AG04450 (cell line): Measurements from ENCODE around the gene DESI2. TPM values are rescaled to one million over a fixed set of nuclear protein-coding genes. Genes with fewer than 3 reads are reported as not detected.

Source experiments
- CTCF ChIA-PET: fragments of 300-600, 350-600 bp; formaldehyde crosslinking; extraction: SDS; loops from one replicate; lab custom pipeline; 2022; ENCODE audit warnings: antibody characterized with exemption, inconsistent platforms; lab: Charles Lee
- POLR2A ChIA-PET: fragments of 350-600 bp; formaldehyde crosslinking; extraction: SDS; loops from one replicate; lab custom pipeline; 2021; ENCODE audit warnings: antibody characterized with exemption, inconsistent platforms; lab: Yijun Ruan, JAX
- DNase-seq: peaks from one replicate; pipeline ENCODE4 v3.0.0-alpha.2; 2011; ENCODE audit warnings: low read depth, low spot score
- H3K27ac ChIP-seq: one replicate; pipeline ENCODE4 v1.5.1; 2012; ENCODE audit warnings: low read depth, low read length, control low read depth
- H3K27me3 ChIP-seq: one replicate; pipeline ENCODE4 v1.6.0; 2012; ENCODE audit warnings: low read length; ENCODE audit not compliant: control insufficient read depth, insufficient read depth
- H3K4me3 ChIP-seq: 2 replicates; pipeline ENCODE4 v1.5.1; 2011; ENCODE audit warnings: mild to moderate bottlenecking, low read depth, low read length, control low read depth
- H3K9me3 ChIP-seq: 2 replicates; pipeline ENCODE4 v1.5.1; 2012; ENCODE audit warnings: low read length; ENCODE audit not compliant: control insufficient read depth, insufficient read depth
- polyA plus RNA-seq: library from polyadenylated mRNA; depleted of rRNA; stranded (reverse); fragments of >200 nt; gene quantifications from 2 replicates; pipeline ENCODE4 v1.2.3, GENCODE V29; 2011
- TF ChIP-seq, protein P1 (sequence below): IDR thresholded peaks from 2 replicates; pipeline ENCODE4 v1.5.1; 2011; ENCODE audit warnings: low read depth, low read length, control low read depth, inconsistent platforms

DESI2 gene
- polyA plus RNA-seq, 1 experiment, result 60.2 TPM

- Histone ChIP-seq H3K9me3 (no peaks in the 10 kb centered on the region), H3K27me3 (peaks cover 11% of the 10 kb centered on the region), H3K4me3 (no peak overlapping the region), H3K27ac (no peak overlapping the region)
- ChIA-PET POLR2A (no interaction called here), CTCF (interaction anchor here (0.6 to 1.6 kb wide), 2 partner anchors 13 to 34 kb away, joined by 3 to 4 read pairs; no protein-coding TSS in a partner anchor)
- TF ChIP-seq, protein P1, sequence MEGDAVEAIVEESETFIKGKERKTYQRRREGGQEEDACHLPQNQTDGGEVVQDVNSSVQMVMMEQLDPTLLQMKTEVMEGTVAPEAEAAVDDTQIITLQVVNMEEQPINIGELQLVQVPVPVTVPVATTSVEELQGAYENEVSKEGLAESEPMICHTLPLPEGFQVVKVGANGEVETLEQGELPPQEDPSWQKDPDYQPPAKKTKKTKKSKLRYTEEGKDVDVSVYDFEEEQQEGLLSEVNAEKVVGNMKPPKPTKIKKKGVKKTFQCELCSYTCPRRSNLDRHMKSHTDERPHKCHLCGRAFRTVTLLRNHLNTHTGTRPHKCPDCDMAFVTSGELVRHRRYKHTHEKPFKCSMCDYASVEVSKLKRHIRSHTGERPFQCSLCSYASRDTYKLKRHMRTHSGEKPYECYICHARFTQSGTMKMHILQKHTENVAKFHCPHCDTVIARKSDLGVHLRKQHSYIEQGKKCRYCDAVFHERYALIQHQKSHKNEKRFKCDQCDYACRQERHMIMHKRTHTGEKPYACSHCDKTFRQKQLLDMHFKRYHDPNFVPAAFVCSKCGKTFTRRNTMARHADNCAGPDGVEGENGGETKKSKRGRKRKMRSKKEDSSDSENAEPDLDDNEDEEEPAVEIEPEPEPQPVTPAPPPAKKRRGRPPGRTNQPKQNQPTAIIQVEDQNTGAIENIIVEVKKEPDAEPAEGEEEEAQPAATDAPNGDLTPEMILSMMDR, result no peak
- no peak for DNase-seq
Observed at GRCh38 chr1:244634546-244634945, 18.4 kb upstream of the DESI2 start.

- POLR2A ChIA-PET, result no interaction called here
- Histone ChIP-seq H3K27me3 (peaks cover 11% of the 10 kb centered on the region), H3K27ac (no peak overlapping the region), H3K4me3 (no peak overlapping the region), H3K9me3 (no peaks in the 10 kb centered on the region)
- TF ChIP-seq, protein P1, result no peak
- DNase-seq, result no peak
- CTCF ChIA-PET, result no interaction called here
Observed at GRCh38 chr1:244636488-244637259, 16.3 kb upstream of the DESI2 start.

DNA sequence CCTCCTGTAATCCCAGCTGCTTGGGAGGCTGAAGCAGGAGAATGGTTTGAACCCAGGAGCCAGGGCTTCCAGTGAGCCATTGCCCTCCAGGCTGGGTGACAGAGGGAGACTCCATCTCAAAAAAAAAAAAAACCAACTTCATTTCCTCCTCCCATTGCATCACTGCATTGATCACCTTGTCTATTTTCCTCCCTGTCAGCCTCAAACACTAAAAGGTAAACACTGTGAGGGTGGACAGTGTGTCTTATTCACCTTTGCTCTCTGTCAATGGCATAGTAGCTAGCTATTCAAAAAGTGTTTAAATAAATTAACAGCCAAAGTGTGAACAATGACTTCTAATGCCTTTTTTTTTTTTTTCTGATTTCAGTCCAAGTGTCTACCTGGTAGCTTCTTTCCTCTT is 13.4 kb upstream of the DESI2 start:
- Histone ChIP-seq H3K27me3 (peaks cover 17% of the 10 kb centered on the region), H3K4me3 (no peak overlapping the region), H3K27ac (no peak overlapping the region), H3K9me3 (no peaks in the 10 kb centered on the region)
- CTCF ChIA-PET, result interaction anchor here (0.6 to 1.3 kb wide), 3 partner anchors 14 to 699 kb away, joined by 3 to 4 read pairs (median 3); no protein-coding TSS in a partner anchor
- POLR2A ChIA-PET, result no interaction called here
- TF ChIP-seq, protein P1, result no peak
- no peak for DNase-seq

- no peak for DNase-seq
- H3K27ac ChIP-seq, result no peak overlapping the region
- ChIA-PET CTCF (no interaction called here), POLR2A (interaction anchor here (0.6 kb wide), 1 partner anchor 8 kb away, joined by 4 read pairs; no protein-coding TSS in a partner anchor)
- H3K4me3 ChIP-seq, result no peak overlapping the region
- TF ChIP-seq, protein P1, result no peak
- H3K9me3 ChIP-seq, result no peaks in the 10 kb centered on the region
- peaks cover 17% of the 10 kb centered on the region for H3K27me3 ChIP-seq
Observed at GRCh38 chr1:244640917-244641316, 12.0 kb upstream of the DESI2 start.

GRCh38 chr1:244642526-244642925 is 10.4 kb upstream of the DESI2 start:
- H3K4me3 ChIP-seq, result no peak overlapping the region
- TF ChIP-seq, protein P1, result no peak
- ChIA-PET CTCF (no interaction called here), POLR2A (no interaction called here)
- H3K9me3 ChIP-seq, result no peaks in the 10 kb centered on the region
- H3K27ac ChIP-seq, result no peak overlapping the region
- peaks cover 17% of the 10 kb centered on the region for H3K27me3 ChIP-seq
- no peak for DNase-seq
